A673 (cell line): ENCODE results near the gene UST. TPM values are rescaled to one million over a fixed set of nuclear protein-coding genes. Genes with fewer than 3 reads are reported as not detected.

Experiments
- BruUV-seq: library from RNA; stranded (reverse); fragments of 400-500 nt; replicated peaks from 2 replicates; lab custom pipeline; 2021; lab: Mats Ljungman, UMichigan
- CTCF ChIA-PET: fragments of 300-600 bp; sonication (Branson Sonifier 250); formaldehyde crosslinking; loops from one replicate; lab custom pipeline; 2022; ENCODE audit warnings: antibody characterized with exemption; lab: Charles Lee
- POLR2A ChIA-PET: fragments of 300-600 bp; sonication (Branson Sonifier 250); formaldehyde crosslinking; loops from one replicate; lab custom pipeline; 2022; ENCODE audit warnings: antibody characterized with exemption; ENCODE audit not compliant: low non-redundant PET; lab: Charles Lee
- DNase-seq: peaks from one replicate; pipeline ENCODE4 v3.0.0-alpha.2; 2015; ENCODE audit warnings: low spot score
- H3K27ac ChIP-seq: fragments of 200-600 bp; sonication (generic); 2 replicates; pipeline ENCODE4 v1.5.1; 2016; ENCODE audit warnings: mixed run types, low read depth, mild to moderate bottlenecking, mixed read lengths, antibody characterized with exemption, low read length; ENCODE audit not compliant: poor library complexity, severe bottlenecking
- H3K27me3 ChIP-seq: fragments of 200-600 bp; sonication (generic); replicated peaks from 2 replicates; pipeline ENCODE4 v1.6.1; 2017; ENCODE audit warnings: mixed run types, low read depth, mild to moderate bottlenecking, mixed read lengths, antibody characterized with exemption, low read length; ENCODE audit not compliant: insufficient read depth, poor library complexity
- H3K36me3 ChIP-seq: fragments of 200-600 bp; sonication (generic); 2 replicates; pipeline ENCODE4 v1.6.1; 2016; ENCODE audit warnings: mixed run types, mild to moderate bottlenecking, mixed read lengths, antibody characterized with exemption, low read length; ENCODE audit not compliant: insufficient read depth, poor library complexity, severe bottlenecking
- H3K4me1 ChIP-seq: fragments of 200-600 bp; sonication (generic); 2 replicates; pipeline ENCODE4 v1.6.1; 2017; ENCODE audit warnings: mixed run types, mild to moderate bottlenecking, mixed read lengths, antibody characterized with exemption, low read length; ENCODE audit not compliant: insufficient read depth, poor library complexity, severe bottlenecking
- H3K4me3 ChIP-seq: fragments of 200-600 bp; sonication (generic); 2 replicates; pipeline ENCODE4 v1.5.1; 2016; ENCODE audit warnings: low read depth, mixed run types, mild to moderate bottlenecking, mixed read lengths, low read length; ENCODE audit not compliant: poor library complexity, severe bottlenecking
- H3K9me3 ChIP-seq: fragments of 200-600 bp; sonication (generic); 2 replicates; pipeline ENCODE4 v1.6.1; 2016; ENCODE audit warnings: mixed run types, low read depth, mild to moderate bottlenecking, mixed read lengths, antibody characterized with exemption, low read length; ENCODE audit not compliant: poor library complexity, severe bottlenecking
- EZH2 ChIP-seq: fragments of 200-600 bp; sonication (generic); IDR thresholded peaks from 2 replicates; pipeline ENCODE4 v1.6.1; 2017; ENCODE audit warnings: borderline replicate concordance, low read depth, mild to moderate bottlenecking, mixed read lengths, antibody characterized with exemption, low read length; ENCODE audit not compliant: poor library complexity, severe bottlenecking
- intact Hi-C: fragments of 100-400 bp; cut with micrococcal nuclease; formaldehyde crosslinking; loops from one replicate; pipeline ENCODE4 v1.10.0; 2022; ENCODE audit not compliant: unreplicated experiment
- total RNA-seq: library from RNA; stranded (reverse); gene quantifications from 2 replicates; pipeline ENCODE4 v1.2.3, GENCODE V29; 2021
- TF ChIP-seq, protein P1 (sequence below): fragments of 300-800, 200-600 bp; sonication (generic); conservative IDR thresholded peaks from 2 replicates; pipeline ENCODE4 v1.5.1; 2017; ENCODE audit warnings: low read depth, mild to moderate bottlenecking, antibody characterized with exemption, low read length, moderate library complexity, mixed read lengths

The UST gene
- total RNA-seq, 1 experiment from 2014 or later, result 1.5 TPM

- no peak for DNase-seq
- Histone ChIP-seq H3K36me3 (no peaks in the 10 kb centered on the region), H3K4me1 (no peaks in the 10 kb centered on the region), H3K9me3 (no peaks in the 10 kb centered on the region), H3K4me3 (no peak overlapping the region), H3K27ac (no peak overlapping the region), H3K27me3 (no peaks in the 10 kb centered on the region)
- ChIA-PET POLR2A (no interaction called here), CTCF (no interaction called here)
- intact Hi-C loops, result no loop called here
- no TSS peak for BruUV-seq
- TF ChIP-seq, protein P1, sequence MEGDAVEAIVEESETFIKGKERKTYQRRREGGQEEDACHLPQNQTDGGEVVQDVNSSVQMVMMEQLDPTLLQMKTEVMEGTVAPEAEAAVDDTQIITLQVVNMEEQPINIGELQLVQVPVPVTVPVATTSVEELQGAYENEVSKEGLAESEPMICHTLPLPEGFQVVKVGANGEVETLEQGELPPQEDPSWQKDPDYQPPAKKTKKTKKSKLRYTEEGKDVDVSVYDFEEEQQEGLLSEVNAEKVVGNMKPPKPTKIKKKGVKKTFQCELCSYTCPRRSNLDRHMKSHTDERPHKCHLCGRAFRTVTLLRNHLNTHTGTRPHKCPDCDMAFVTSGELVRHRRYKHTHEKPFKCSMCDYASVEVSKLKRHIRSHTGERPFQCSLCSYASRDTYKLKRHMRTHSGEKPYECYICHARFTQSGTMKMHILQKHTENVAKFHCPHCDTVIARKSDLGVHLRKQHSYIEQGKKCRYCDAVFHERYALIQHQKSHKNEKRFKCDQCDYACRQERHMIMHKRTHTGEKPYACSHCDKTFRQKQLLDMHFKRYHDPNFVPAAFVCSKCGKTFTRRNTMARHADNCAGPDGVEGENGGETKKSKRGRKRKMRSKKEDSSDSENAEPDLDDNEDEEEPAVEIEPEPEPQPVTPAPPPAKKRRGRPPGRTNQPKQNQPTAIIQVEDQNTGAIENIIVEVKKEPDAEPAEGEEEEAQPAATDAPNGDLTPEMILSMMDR, result no peak
- no peak for TF ChIP-seq EZH2
Measured at GRCh38 chr6:148803979-148804378, 57.1 kb downstream of the UST start.

- Histone ChIP-seq H3K27me3 (no peaks in the 10 kb centered on the region), H3K4me1 (no peaks in the 10 kb centered on the region), H3K36me3 (no peaks in the 10 kb centered on the region), H3K4me3 (no peak overlapping the region), H3K27ac (no peak overlapping the region), H3K9me3 (no peaks in the 10 kb centered on the region)
- intact Hi-C loops, result no loop called here
- BruUV-seq, result no TSS peak
- DNase-seq, result no peak
- TF ChIP-seq, protein P1, result no peak
- no peak for TF ChIP-seq EZH2
- POLR2A ChIA-PET, result no interaction called here
- CTCF ChIA-PET, result no interaction called here
Measured at GRCh38 chr6:148805777-148806176, 58.9 kb downstream of the UST start.

DNA sequence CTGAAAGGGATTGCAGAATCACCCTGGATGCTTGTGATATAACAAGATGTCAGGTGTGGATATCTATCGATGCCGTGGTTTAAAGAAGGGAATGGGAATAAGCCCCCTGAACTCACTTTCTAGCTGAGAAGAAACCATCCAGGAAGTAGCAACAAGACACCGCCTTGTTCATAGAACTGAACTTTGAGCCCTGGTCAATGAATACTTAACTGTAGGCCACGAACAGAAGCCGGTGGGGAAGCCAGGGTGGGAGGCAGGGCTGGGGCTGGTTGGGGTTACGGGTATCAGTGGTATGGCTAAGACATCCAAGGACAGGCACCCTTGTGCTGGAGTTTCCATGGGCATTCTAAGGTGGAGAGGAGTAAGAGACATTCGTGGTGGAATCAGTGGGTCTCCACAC lies 61.0 kb downstream of the UST start:
- no peak overlapping the region for H3K27ac ChIP-seq
- no peaks in the 10 kb centered on the region for H3K4me1 ChIP-seq
- no peaks in the 10 kb centered on the region for H3K9me3 ChIP-seq
- ChIA-PET CTCF (no interaction called here), POLR2A (no interaction called here)
- H3K27me3 ChIP-seq, result no peaks in the 10 kb centered on the region
- no peak overlapping the region for H3K4me3 ChIP-seq
- BruUV-seq, result no TSS peak
- TF ChIP-seq EZH2, result no peak
- TF ChIP-seq, protein P1, result no peak
- DNase-seq, result no peak
- no peaks in the 10 kb centered on the region for H3K36me3 ChIP-seq
- intact Hi-C loops, result no loop called here
